Measurements from ENCODE around the gene TSC22D2.
A peak's percentile ranks its signal among the peaks of the same experiment; 100 is the strongest.

Gene TSC22D2

GRCh38 chr3:150408221-150409124, at the start of gene TSC22D2:
TSC22D2 (plus strand) TSS chr3:150408298; CDS start chr3:150409351, 1,053 bp downstream.
- peaks cover 45% of the 10 kb centered on the region for H3K79me2 ChIP-seq (ENCODE audit: insufficient read depth, low read length)
- H3K4me2 ChIP-seq (ENCODE audit: low read depth, low read length, poor library complexity, severe bottlenecking), result peak within 1 kb of the TSS; percentile 93
- H3K9ac ChIP-seq (ENCODE audit: low read depth, low read length, poor library complexity, severe bottlenecking), result peak within 1 kb of the TSS; percentile 82
- H3K4me3 ChIP-seq (ENCODE audit: low read length, poor library complexity, severe bottlenecking), result peak within 1 kb of the TSS; percentile 86
- no peaks in the 10 kb centered on the region for H3K9me2 ChIP-seq (replicated peaks; ENCODE audit: low read depth, low read length)
- no peaks in the 10 kb centered on the region for H3K27me3 ChIP-seq (ENCODE audit: insufficient read depth, low read length, poor library complexity, severe bottlenecking)
- peaks cover 29% of the 10 kb centered on the region for H3K4me1 ChIP-seq (ENCODE audit: insufficient read depth, low read length, poor library complexity, severe bottlenecking)
- TF ChIP-seq CTCF (conservative IDR thresholded peaks at IDR 0.05; ENCODE audit: low read length) (no peak), EZH2phosphoT487 (IDR thresholded peaks at IDR 0.05; ENCODE audit: borderline replicate concordance) (no peak)
- no peaks in the 10 kb centered on the region for H3K9me3 ChIP-seq (ENCODE audit: insufficient read depth, low read depth, low read length)
- H3K36me3 ChIP-seq (ENCODE audit: insufficient read depth, low read length), result no peaks in the 10 kb centered on the region
- peak within 1 kb of the TSS; percentile 92 for H2AFZ ChIP-seq (ENCODE audit: low read length)
- peaks cover 47% of the 10 kb centered on the region for H4K20me1 ChIP-seq (ENCODE audit: insufficient read depth, low read length, poor library complexity, severe bottlenecking)
- H3F3A ChIP-seq (ENCODE audit: low read depth), result peaks cover 10% of the 10 kb centered on the region

- Histone ChIP-seq H4K20me1 (ENCODE audit: insufficient read depth, low read length, poor library complexity, severe bottlenecking) (no peaks in the 10 kb centered on the region), H3K27me3 (ENCODE audit: insufficient read depth, low read length, poor library complexity, severe bottlenecking) (no peaks in the 10 kb centered on the region), H3K36me3 (ENCODE audit: insufficient read depth, low read length) (no peaks in the 10 kb centered on the region), H3K9me3 (ENCODE audit: insufficient read depth, low read depth, low read length) (no peaks in the 10 kb centered on the region), H3K9me2 (replicated peaks; ENCODE audit: low read depth, low read length) (no peaks in the 10 kb centered on the region), H3K4me1 (ENCODE audit: insufficient read depth, low read length, poor library complexity, severe bottlenecking) (no peaks in the 10 kb centered on the region), H3K9ac (ENCODE audit: low read depth, low read length, poor library complexity, severe bottlenecking) (no peak overlapping the region), H2AFZ (ENCODE audit: low read length) (no peak overlapping the region), H3K79me2 (ENCODE audit: insufficient read depth, low read length) (no peaks in the 10 kb centered on the region), H3K4me3 (ENCODE audit: low read length, poor library complexity, severe bottlenecking) (no peak overlapping the region), H3K4me2 (ENCODE audit: low read depth, low read length, poor library complexity, severe bottlenecking) (no peak overlapping the region), H3F3A (ENCODE audit: low read depth) (no peaks in the 10 kb centered on the region)
- no peak for TF ChIP-seq CTCF (conservative IDR thresholded peaks at IDR 0.05; ENCODE audit: low read length)
- TF ChIP-seq EZH2phosphoT487 (IDR thresholded peaks at IDR 0.05; ENCODE audit: borderline replicate concordance), result no peak
Measured at GRCh38 chr3:150359381-150359780, 48.7 kb upstream of the TSC22D2 start.

- no peaks in the 10 kb centered on the region for H3K36me3 ChIP-seq (ENCODE audit: insufficient read depth, low read length)
- no peaks in the 10 kb centered on the region for H4K20me1 ChIP-seq (ENCODE audit: insufficient read depth, low read length, poor library complexity, severe bottlenecking)
- no peaks in the 10 kb centered on the region for H3F3A ChIP-seq (ENCODE audit: low read depth)
- no peaks in the 10 kb centered on the region for H3K4me1 ChIP-seq (ENCODE audit: insufficient read depth, low read length, poor library complexity, severe bottlenecking)
- no peak overlapping the region for H3K4me2 ChIP-seq (ENCODE audit: low read depth, low read length, poor library complexity, severe bottlenecking)
- no peaks in the 10 kb centered on the region for H3K27me3 ChIP-seq (ENCODE audit: insufficient read depth, low read length, poor library complexity, severe bottlenecking)
- no peaks in the 10 kb centered on the region for H3K9me3 ChIP-seq (ENCODE audit: insufficient read depth, low read depth, low read length)
- TF ChIP-seq EZH2phosphoT487 (IDR thresholded peaks at IDR 0.05; ENCODE audit: borderline replicate concordance), result no peak
- H3K9ac ChIP-seq (ENCODE audit: low read depth, low read length, poor library complexity, severe bottlenecking), result no peak overlapping the region
- no peak overlapping the region for H2AFZ ChIP-seq (ENCODE audit: low read length)
- H3K79me2 ChIP-seq (ENCODE audit: insufficient read depth, low read length), result no peaks in the 10 kb centered on the region
- no peaks in the 10 kb centered on the region for H3K9me2 ChIP-seq (replicated peaks; ENCODE audit: low read depth, low read length)
- no peak overlapping the region for H3K4me3 ChIP-seq (ENCODE audit: low read length, poor library complexity, severe bottlenecking)
Measured at GRCh38 chr3:150360966-150361365, 47.1 kb upstream of the TSC22D2 start.
